ENCODE data around the gene RASGRP3. TPM values are rescaled to one million over a fixed set of nuclear protein-coding genes. Genes with fewer than 3 reads are reported as not detected.

The RASGRP3 gene
- total and polyA plus RNA-seq, 9 of the 15 experiments (the other 6 are each of a cell fraction or from before 2014, with no cell fraction given): 0.18 to 1.7 (median 1.2) TPM

GRCh38 chr2:33599175-33599942, 122.9 kb downstream of the RASGRP3 start, which contains the start of gene FAM98A (continued):
- TF ChIP-seq ZNF23 (CRISPR knock-in tag; IDR thresholded peaks at IDR 0.05) (no peak), MIER1 (IDR thresholded peaks at IDR 0.05; ENCODE audit: low read depth) (no peak), SMAD1 (IDR thresholded peaks at IDR 0.05; ENCODE audit: low read depth, low read length, partially characterized antibody) (no peak), XRCC3 (IDR thresholded peaks at IDR 0.05) (no peak), ZSCAN32 (CRISPR knock-in tag; IDR thresholded peaks at IDR 0.05) (no peak), POLR3A (IDR thresholded peaks at IDR 0.05; ENCODE audit: borderline replicate concordance, extremely low read depth, insufficient read depth, insufficient read length) (no peak), SRSF9 (IDR thresholded peaks at IDR 0.05; ENCODE audit: borderline replicate concordance, low read depth, low read length) (no peak), ZBTB2 (IDR thresholded peaks at IDR 0.05) (peak; percentile 99), PHF20 (IDR thresholded peaks at IDR 0.05; ENCODE audit: partially characterized antibody) (peak; percentile 55), ZNF408 (CRISPR knock-in tag; IDR thresholded peaks at IDR 0.05; ENCODE audit: low read depth) (no peak), MGA (IDR thresholded peaks at IDR 0.05) (peak; percentile 98), FOXJ3 (CRISPR knock-in tag; IDR thresholded peaks at IDR 0.05) (no peak), TAF9B (IDR thresholded peaks at IDR 0.05; ENCODE audit: partially characterized antibody) (no peak), BCOR (IDR thresholded peaks at IDR 0.05) (no peak), ZNF589 (CRISPR knock-in tag; IDR thresholded peaks at IDR 0.05; ENCODE audit: low read depth) (no peak)

Data from K562 (cell line).